Natural killer cell (primary cell): ENCODE measurements around the gene CCDC9. TPM values are rescaled to one million over a fixed set of nuclear protein-coding genes. Genes with fewer than 3 reads are reported as not detected.
A peak's percentile ranks its signal among the peaks of the same experiment; 100 is the strongest.

ENCODE experiments used
- ATAC-seq, 3 donors: fragments of 150-1000 bp in 2 of 3; fragments of 200-7000 bp in 1 of 3; cut with Tn5 transposase; 1 replicate in 1 of 3; 2 replicates in 2 of 3; pipeline ENCODE4 v1.10.0; 2021; ENCODE audit warnings: mild to moderate bottlenecking in 2 of 3, moderate library complexity in 2 of 3
- DNase-seq, 2 donors: peaks; one replicate each; pipeline versions ENCODE4 v3.0.0 to v3.0.0-alpha.2; 2013 to 2021; ENCODE audit warnings: mixed read lengths in 1 of 2
- H3K27ac ChIP-seq: one replicate; pipeline ENCODE4 v1.5.1; 2013; ENCODE audit warnings: mild to moderate bottlenecking, low read length
- H3K27me3 ChIP-seq: one replicate; pipeline ENCODE4 v1.6.1; 2013; ENCODE audit warnings: low read length; ENCODE audit not compliant: control insufficient read depth, insufficient read depth
- H3K36me3 ChIP-seq: one replicate; pipeline ENCODE4 v1.6.1; 2013; ENCODE audit warnings: low read length; ENCODE audit not compliant: control insufficient read depth, insufficient read depth
- H3K4me1 ChIP-seq: one replicate; pipeline ENCODE4 v1.6.1; 2013; ENCODE audit warnings: low read length; ENCODE audit not compliant: control insufficient read depth, insufficient read depth
- H3K4me3 ChIP-seq: one replicate; pipeline ENCODE4 v1.5.1; 2013; ENCODE audit warnings: low read length
- H3K9me3 ChIP-seq: one replicate; pipeline ENCODE4 v1.6.1; 2013; ENCODE audit warnings: low read length; ENCODE audit not compliant: control insufficient read depth, insufficient read depth
- H3K27ac Mint-ChIP-seq, 2 donors: one replicate each; pipeline ENCODE4 v1.8.0; 2022; ENCODE audit warnings: mild to moderate bottlenecking in 2 of 2, mixed read lengths in 2 of 2, moderate library complexity in 1 of 2
- H3K27me3 Mint-ChIP-seq, 2 donors: one replicate each; pipeline ENCODE4 v1.8.0; 2022; ENCODE audit warnings: low read depth in 2 of 2, mixed read lengths in 2 of 2
- H3K36me3 Mint-ChIP-seq: one replicate; pipeline ENCODE4 v1.8.0; 2022; ENCODE audit warnings: mixed read lengths
- H3K4me1 Mint-ChIP-seq, 2 donors: one replicate each; pipeline ENCODE4 v1.8.0; 2022; ENCODE audit warnings: mixed read lengths in 2 of 2
- H3K4me3 Mint-ChIP-seq: one replicate; pipeline ENCODE4 v1.8.0; 2022; ENCODE audit warnings: mild to moderate bottlenecking, moderate library complexity, mixed read lengths
- H3K9me3 Mint-ChIP-seq, 2 donors: one replicate each; pipeline ENCODE4 v1.8.0; 2022; ENCODE audit warnings: mixed read lengths in 2 of 2
- CTCF ChIP-seq: fragments of 200-600 bp; IDR thresholded peaks from one replicate; pipeline ENCODE4 v1.8.0; 2022; ENCODE audit warnings: antibody characterized with exemption
- WGBS: methylation state at CpG from one replicate; pipeline ENCODE4 v1.1.7; 2013; ENCODE audit warnings: missing lambda C conversion rate; ENCODE audit not compliant: insufficient coverage; 5-methylcytosine and 5-hydroxymethylcytosine counted together
- intact Hi-C: fragments of 100-400 bp; cut with micrococcal nuclease; formaldehyde crosslinking; loops from one replicate; pipeline ENCODE4 v1.14.2; 2022
- total RNA-seq, 4 donors: library from RNA; stranded (reverse); fragments of 120-200 nt in 1 of 4; gene quantifications; one replicate each; pipeline versions ENCODE4 v1.2.3 to v1.2.4, GENCODE V29; 2013 to 2022

The CCDC9 gene
- total RNA-seq, 3 donors from 2014 or later (not counting 1 experiment from before 2014, with no cell fraction given), result 49.6 to 55.8 (median 55.4) TPM

DNA sequence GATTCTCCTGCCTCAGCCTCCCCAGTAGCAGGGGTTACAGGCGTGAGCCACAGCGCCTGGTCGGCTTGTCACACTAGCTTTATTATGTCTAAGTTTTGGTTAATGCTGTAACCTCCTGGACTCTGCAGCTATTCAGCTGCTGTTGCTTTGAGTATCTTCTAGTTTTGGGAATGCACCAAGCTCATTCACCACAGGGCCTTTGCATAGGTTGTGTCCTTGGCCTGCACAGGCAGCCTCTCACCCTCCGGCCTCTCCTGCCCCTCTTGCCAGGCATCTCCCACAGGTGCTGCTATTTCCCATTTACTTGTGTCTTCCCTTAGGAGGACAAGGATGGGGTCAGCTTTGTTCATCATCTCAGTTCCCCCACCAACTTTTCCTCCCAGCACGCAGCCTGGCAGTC, 2.4 kb upstream of the CCDC9 start:
- ATAC-seq (no peak), DNase-seq (peak in 1 of 2 donors; percentile 38)
- H3K36me3 Mint-ChIP-seq, result no peaks in the 10 kb centered on the region
- H3K27me3 ChIP-seq, result no peaks in the 10 kb centered on the region
- H3K4me1 Mint-ChIP-seq, result peaks cover 25 to 29% of the 10 kb centered on the region in 2 donors
- peaks cover 22% of the 10 kb centered on the region for H3K4me1 ChIP-seq
- no peak for TF ChIP-seq CTCF
- 88% methylated on average over 4 of the region's 5 CpGs for WGBS
- H3K27ac ChIP-seq, result no peak overlapping the region
- H3K9me3 Mint-ChIP-seq, result no peaks in the 10 kb centered on the region
- H3K4me3 Mint-ChIP-seq, result no peak overlapping the region
- H3K27me3 Mint-ChIP-seq, result no peaks in the 10 kb centered on the region
- no peaks in the 10 kb centered on the region for H3K9me3 ChIP-seq
- H3K36me3 ChIP-seq, result peaks cover 5% of the 10 kb centered on the region
- H3K27ac Mint-ChIP-seq, result peak overlapping the region; percentile 42 to 43
- H3K4me3 ChIP-seq, result no peak overlapping the region
- intact Hi-C loops, result no loop called here

- H3K36me3 Mint-ChIP-seq, result no peaks in the 10 kb centered on the region
Measured at GRCh38 chr19:47256693-47257410, 527 bp downstream of the CCDC9 start.

GRCh38 chr19:47257411-47258169, 1.3 kb downstream of the CCDC9 start:
- no peak for TF ChIP-seq CTCF
- DNase-seq, result no peak
- 15% methylated on average over 29 of the region's 29 CpGs for WGBS
- intact Hi-C loops, result loop anchor here (1.0 kb wide), 1 partner anchor 17 kb away; the partner anchor contains the start of gene INAFM1
- Histone ChIP-seq H3K36me3 (peaks cover 29% of the 10 kb centered on the region), H3K27ac (peak overlapping the region; percentile 98), H3K27me3 (no peaks in the 10 kb centered on the region), H3K4me3 (peak overlapping the region; percentile 63), H3K9me3 (no peaks in the 10 kb centered on the region), H3K4me1 (peaks cover 35% of the 10 kb centered on the region)
- peak overlapping the region; percentile 95 for H3K4me3 Mint-ChIP-seq
- H3K36me3 Mint-ChIP-seq, result no peaks in the 10 kb centered on the region
- H3K9me3 Mint-ChIP-seq, result no peaks in the 10 kb centered on the region
- H3K27me3 Mint-ChIP-seq, result no peaks in the 10 kb centered on the region
- peak overlapping the region; percentile 94 to 98 for H3K27ac Mint-ChIP-seq
- H3K4me1 Mint-ChIP-seq, result peaks cover 40 to 49% of the 10 kb centered on the region in 2 donors
- ATAC-seq, result no peak

More at GRCh38 chr19:47256693-47257410, 527 bp downstream of the CCDC9 start:
- H3K4me1 ChIP-seq, result peaks cover 28% of the 10 kb centered on the region
- H3K36me3 ChIP-seq, result peaks cover 27% of the 10 kb centered on the region
- intact Hi-C loops, result loop anchor here (1.0 kb wide), 1 partner anchor 17 kb away; the partner anchor contains the start of gene INAFM1
- H3K9me3 ChIP-seq, result no peaks in the 10 kb centered on the region
- H3K27me3 ChIP-seq, result no peaks in the 10 kb centered on the region
- under 1% methylated on average over 52 of the region's 52 CpGs for WGBS
- peak; percentile 98 to 99 for DNase-seq
- no peak for TF ChIP-seq CTCF
- H3K27ac Mint-ChIP-seq, result peak overlapping the region; percentile 94 to 98
- H3K4me1 Mint-ChIP-seq, result peaks cover 37 to 49% of the 10 kb centered on the region in 2 donors
- peak; percentile 81 to 91 (median 83) for ATAC-seq
- H3K27ac ChIP-seq, result peak overlapping the region; percentile 98
- peak overlapping the region; percentile 63 for H3K4me3 ChIP-seq
- no peaks in the 10 kb centered on the region for H3K9me3 Mint-ChIP-seq
- H3K27me3 Mint-ChIP-seq, result no peaks in the 10 kb centered on the region
- H3K4me3 Mint-ChIP-seq, result peak overlapping the region; percentile 95
